GM21390 (cell line): ENCODE results near the gene NAPG.
"Not testable (repeated sequence)": the region's sequence is repeated elsewhere in the genome, so short reads cannot be mapped to it uniquely, and the experiment has no call there.

ENCODE experiments used
- ATAC-seq: cut with Tn5 transposase; IDR thresholded peaks from one replicate; pipeline ENCODE4 v1.9.1; 2021; ENCODE audit not compliant: unreplicated experiment

NAPG gene

GRCh38 chr18:10511236-10511635, 14.6 kb upstream of the NAPG start:
- ATAC-seq, result no peak

GRCh38 chr18:10514082-10514481, 11.7 kb upstream of the NAPG start:
- no peak for ATAC-seq

- ATAC-seq, result no peak
Measured at GRCh38 chr18:10514601-10515000, 11.2 kb upstream of the NAPG start.

GRCh38 chr18:10515456-10515855, 10.4 kb upstream of the NAPG start:
- no peak for ATAC-seq

- ATAC-seq, result no peak
Measured at GRCh38 chr18:10516078-10516477, 9.7 kb upstream of the NAPG start.

- no peak for ATAC-seq
Measured at GRCh38 chr18:10518595-10519255, 7.1 kb upstream of the NAPG start.

GRCh38 chr18:10519366-10519765, 6.5 kb upstream of the NAPG start:
- ATAC-seq, result no peak

- ATAC-seq, result peak; percentile 66
Measured at GRCh38 chr18:10519999-10520935, 5.6 kb upstream of the NAPG start.

GRCh38 chr18:10521566-10521965, 4.3 kb upstream of the NAPG start:
- ATAC-seq, result no peak

- no peak for ATAC-seq
Measured at GRCh38 chr18:10522574-10522973, 3.3 kb upstream of the NAPG start.

GRCh38 chr18:10523544-10523943, 2.3 kb upstream of the NAPG start:
- ATAC-seq, result no peak

GRCh38 chr18:10524507-10525370, 1.1 kb upstream of the NAPG start:
- no peak for ATAC-seq

- no peak for ATAC-seq
Measured at GRCh38 chr18:10525371-10525691, 496 bp upstream of the NAPG start.

- no peak for ATAC-seq
Measured at GRCh38 chr18:10526561-10526949, 728 bp downstream of the NAPG start.

- no peak for ATAC-seq
Measured at GRCh38 chr18:10528439-10528838, 2.6 kb downstream of the NAPG start.

- no peak for ATAC-seq
Measured at GRCh38 chr18:10530002-10530401, 4.2 kb downstream of the NAPG start.

GRCh38 chr18:10530852-10531251, 5.0 kb downstream of the NAPG start:
- no peak for ATAC-seq

- ATAC-seq, result no peak
Measured at GRCh38 chr18:10533111-10533510, 7.3 kb downstream of the NAPG start.

- no peak for ATAC-seq
Measured at GRCh38 chr18:10536280-10536679, 10.5 kb downstream of the NAPG start.

GRCh38 chr18:10537765-10538164, 11.9 kb downstream of the NAPG start:
- no peak for ATAC-seq

GRCh38 chr18:10539124-10539523, 13.3 kb downstream of the NAPG start:
- ATAC-seq, result not testable (repeated sequence)

- ATAC-seq, result no peak
Measured at GRCh38 chr18:10543277-10543676, 17.4 kb downstream of the NAPG start.
